ENCODE measurements around the gene HPS6.

DNA sequence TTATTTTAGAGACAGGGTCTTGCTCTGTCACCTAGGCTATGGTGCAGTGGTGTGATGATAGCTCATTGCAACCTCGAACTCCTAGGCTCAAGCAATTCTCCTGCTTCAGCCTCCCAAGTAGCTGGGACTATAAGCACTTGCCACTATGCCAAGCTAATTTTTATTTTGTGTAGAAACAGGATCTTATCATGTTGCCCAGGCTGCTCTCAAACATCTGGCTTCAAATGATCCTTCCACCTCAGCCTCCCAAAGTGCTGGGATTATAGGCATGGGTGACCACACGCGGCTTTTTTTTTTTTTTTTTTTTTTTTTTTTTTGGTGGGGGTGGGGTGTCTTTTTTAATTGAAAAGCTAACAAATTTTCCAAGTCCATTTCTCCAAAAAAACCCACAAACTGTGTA, 18.4 kb downstream of the HPS6 start:
- no peak for TF ChIP-seq CTCF (IDR thresholded peaks at IDR 0.05; ENCODE audit: low read depth, low read length, poor library complexity, severe bottlenecking)
- no peak for TF ChIP-seq EZH2phosphoT487 (IDR thresholded peaks at IDR 0.05; ENCODE audit: borderline replicate concordance, low read length)
